K562 (cell line): ENCODE results near the gene ADORA1. TPM values are rescaled to one million over a fixed set of nuclear protein-coding genes. Genes with fewer than 3 reads are reported as not detected.

ENCODE experiments used
- ATAC-seq: fragments of 200-7000 bp; cut with Tn5 transposase; 3 replicates; pipeline ENCODE4 v1.9.1; 2020; ENCODE audit warnings: moderate library complexity
- BruUV-seq: library from RNA; stranded (reverse); fragments of 400-500 nt; replicated peaks from 2 replicates; lab custom pipeline; 2021; lab: Mats Ljungman, UMichigan
- CTCF ChIA-PET: fragments of 300-600 bp; formaldehyde crosslinking; extraction: SDS; loops from one replicate; lab custom pipeline; 2021; ENCODE audit warnings: low intra/inter-chr PET ratio; lab: Yijun Ruan, JAX
- POLR2A ChIA-PET: fragments of 300-600, 350-650 bp; sonication (Branson Sonifier 250); formaldehyde crosslinking; extraction: SDS; loops from one replicate; lab custom pipeline; 2021; ENCODE audit warnings: antibody characterized with exemption, inconsistent platforms; lab: Yijun Ruan, JAX
- DNase-seq, 4 experiments: peaks; one replicate each; pipeline versions ENCODE4 v3.0.0 to v3.0.0-alpha.2; 2011 to 2018; ENCODE audit warnings: low spot score in 3 of 4, mixed read lengths in 3 of 4; ENCODE audit errors: extremely low read depth in 1 of 4
- FAIRE-seq: peaks from 2 replicates; lab custom pipeline; 2011; peaks lifted over from hg19 to GRCh38; lab: Jason Lieb, UNC
- H2AFZ ChIP-seq: 2 replicates; pipeline ENCODE4 v1.6.0; 2011; ENCODE audit warnings: low read depth, low read length, control low read depth, inconsistent platforms
- H3K27ac ChIP-seq: fragments of 200-600 bp; 3 replicates; pipeline ENCODE4 v1.8.0; 2011; ENCODE audit warnings: low read depth, mild to moderate bottlenecking, control low read depth, inconsistent platforms, low read length, moderate library complexity, mixed read lengths; ENCODE audit errors: extremely low read depth
- H3K27me3 ChIP-seq, 2 experiments: fragments of 300-600 bp in 1 of 2; 2 replicates in 1 of 2; 3 replicates in 1 of 2; pipeline versions ENCODE4 v1.6.0 to v1.8.0; 2011; ENCODE audit warnings: inconsistent platforms in 2 of 2, low read length in 2 of 2, mild to moderate bottlenecking in 1 of 2, mixed read lengths in 1 of 2, moderate library complexity in 1 of 2; ENCODE audit not compliant: control insufficient read depth in 2 of 2, insufficient read depth in 2 of 2
- H3K36me3 ChIP-seq: fragments of 300-600 bp; 3 replicates; pipeline ENCODE4 v1.8.0; 2011; ENCODE audit warnings: mild to moderate bottlenecking, low read length, inconsistent platforms; ENCODE audit not compliant: control insufficient read depth, insufficient read depth
- H3K4me1 ChIP-seq, 2 experiments: fragments of 200-600 bp in 1 of 2; replicated peaks in 1 of 2; 2 replicates in 1 of 2; 3 replicates in 1 of 2; pipeline versions ENCODE4 v1.5.1 to v1.8.0; 2011; ENCODE audit warnings: inconsistent platforms in 2 of 2, low read length in 2 of 2, mild to moderate bottlenecking in 1 of 2, mixed read lengths in 1 of 2, moderate library complexity in 1 of 2; ENCODE audit not compliant: control insufficient read depth in 2 of 2, insufficient read depth in 2 of 2
- H3K4me2 ChIP-seq: 2 replicates; pipeline ENCODE4 v1.6.1; 2011; ENCODE audit warnings: low read length, control low read depth, inconsistent platforms, mixed read lengths; ENCODE audit not compliant: insufficient read depth
- H3K4me3 ChIP-seq: fragments of 200-600 bp; sonication (generic), shearing (Covaris generic); 2 replicates; pipeline ENCODE4 v1.5.1; 2016; ENCODE audit warnings: control low read depth, inconsistent platforms
- H3K79me2 ChIP-seq: fragments of 200-600 bp; 3 replicates; pipeline ENCODE4 v1.8.0; 2011; ENCODE audit warnings: low read length, inconsistent platforms; ENCODE audit not compliant: control insufficient read depth, insufficient read depth
- H3K9ac ChIP-seq, 2 experiments: 2 replicates each; pipeline versions ENCODE4 v1.6.0 to v1.6.1; 2011; ENCODE audit warnings: low read depth in 2 of 2, low read length in 2 of 2, control low read depth in 1 of 2, inconsistent platforms in 1 of 2, mild to moderate bottlenecking in 1 of 2, mixed read lengths in 1 of 2; ENCODE audit not compliant: insufficient read depth in 1 of 2
- H3K9me1 ChIP-seq: one replicate; pipeline ENCODE4 v1.6.0; 2011; ENCODE audit warnings: inconsistent platforms, mild to moderate bottlenecking, low read length, moderate library complexity; ENCODE audit not compliant: control insufficient read depth, insufficient read depth
- H3K9me3 ChIP-seq: replicated peaks from 2 replicates; pipeline ENCODE4 v1.5.1; 2011; ENCODE audit warnings: low read depth, low read length, inconsistent platforms; ENCODE audit not compliant: control insufficient read depth, insufficient read depth
- H4K20me1 ChIP-seq: replicated peaks from 2 replicates; pipeline ENCODE4 v1.6.1; 2011; ENCODE audit warnings: low read length, inconsistent platforms, mixed read lengths; ENCODE audit not compliant: control insufficient read depth, insufficient read depth
- ATF3 ChIP-seq, 2 experiments: fragments of 450-650 bp in 1 of 2; sonication (generic) in 1 of 2; formaldehyde crosslinking in 1 of 2; IDR thresholded peaks in 1 of 2; conservative IDR thresholded peaks in 1 of 2; 2 replicates each; pipeline versions ENCODE4 v1.6.1 to v1.8.1; 2016 to 2023; ENCODE audit warnings: mild to moderate bottlenecking in 2 of 2, moderate library complexity in 2 of 2, inconsistent platforms in 1 of 2, missing genetic modification reagents in 1 of 2
- CEBPB ChIP-seq: fragments of 450-650 bp; IDR thresholded peaks from 2 replicates; pipeline ENCODE4 v1.6.1; 2016; ENCODE audit warnings: missing genetic modification characterization, missing compliant biosample characterization
- CEBPG ChIP-seq, 3 experiments: fragments of 200-800 bp in 1 of 3; sonication (Bioruptor generic) in 1 of 3; sonication (generic) in 1 of 3; formaldehyde crosslinking in 1 of 3; IDR thresholded peaks in 2 of 3; conservative IDR thresholded peaks in 1 of 3; 2 replicates each; pipeline versions ENCODE4 v1.6.1 to v1.8.0; 2016 to 2022; ENCODE audit warnings: missing compliant biosample characterization in 2 of 3, missing genetic modification characterization in 2 of 3, mild to moderate bottlenecking in 1 of 3, missing genetic modification reagents in 1 of 3
- DACH1 ChIP-seq: fragments of 450-650 bp; IDR thresholded peaks from 2 replicates; pipeline ENCODE4 v1.6.1; 2018; ENCODE audit not compliant: partially characterized antibody
- JUNB ChIP-seq: fragments of 450-650 bp; formaldehyde crosslinking; conservative IDR thresholded peaks from 2 replicates; pipeline ENCODE4 v1.4.0; 2020; ENCODE audit warnings: mild to moderate bottlenecking
- MYC ChIP-seq, 2 experiments: fragments of 250-450 bp in 1 of 2; sonication (Bioruptor Pico) in 1 of 2; IDR thresholded peaks; 2 replicates each; pipeline versions ENCODE4 v1.5.1 to v1.6.1; 2012 to 2021; ENCODE audit warnings: low read depth in 2 of 2, borderline replicate concordance in 1 of 2, improper control_type of control experiment in 1 of 2, low read length in 1 of 2, mild to moderate bottlenecking in 1 of 2, moderate library complexity in 1 of 2
- TFE3 ChIP-seq: fragments of 450-650 bp; formaldehyde crosslinking; IDR thresholded peaks from 2 replicates; pipeline ENCODE4 v1.4.0; 2020; ENCODE audit warnings: mild to moderate bottlenecking, mixed read lengths
- in situ Hi-C: fragments of 300-500 bp; cut with MboI; formaldehyde crosslinking; loops from 4 replicates; pipeline ENCODE4 v1.15.0; 2018; ENCODE audit warnings: inconsistent platforms, mixed read lengths
- intact Hi-C: fragments of 100-400 bp; cut with micrococcal nuclease; formaldehyde crosslinking; loops from 2 replicates; pipeline ENCODE4 v1.14.2; 2022
- polyA plus RNA-seq, 8 experiments: library from polyadenylated mRNA; depleted of rRNA in 4 of 8; stranded (reverse) in 5 of 8; unstranded in 3 of 8; fragments of >200 nt; fragmentation: Nextera tagmentation in 2 of 8; fragmentation: Illumina TruSeq in 1 of 8; extraction: Ambion mirVana in 2 of 8; extraction: Trizol in 1 of 8; gene quantifications; 2 replicates each; pipeline versions ENCODE4 v1.2.1 to v1.2.3, GENCODE V29; 2011 to 2014; ENCODE audit warnings: inconsistent platforms in 1 of 8, missing spikeins in 1 of 8
- total RNA-seq, 7 experiments: library from RNA; depleted of rRNA in 6 of 7; stranded (reverse); fragments of >200 nt in 6 of 7; fragmentation: Illumina TruSeq in 2 of 7; extraction: Trizol in 2 of 7; gene quantifications; 2 replicates each; pipeline versions ENCODE4 v1.2.1 to v1.2.3, GENCODE V29; 2011 to 2021; ENCODE audit warnings: low replicate concordance in 1 of 7
- TF ChIP-seq, protein P1 (sequence below), 3 experiments: fragments of 200-800 bp in 1 of 3; sonication (Bioruptor generic) in 1 of 3; sonication (generic) in 1 of 3; formaldehyde crosslinking in 1 of 3; IDR thresholded peaks; 2 replicates each; pipeline versions ENCODE4 v1.6.1 to v1.8.0; 2016 to 2022; ENCODE audit warnings: mild to moderate bottlenecking in 2 of 3, missing compliant biosample characterization in 2 of 3, missing genetic modification characterization in 2 of 3, missing genetic modification reagents in 1 of 3
- TF ChIP-seq, protein P2 (sequence below): IDR thresholded peaks from 3 replicates; pipeline ENCODE4 v1.6.1; 2011; ENCODE audit warnings: borderline replicate concordance, mild to moderate bottlenecking, moderate library complexity; ENCODE audit not compliant: insufficient read length; ENCODE audit errors: extremely low read depth

Gene ADORA1
- total and polyA plus RNA-seq, 9 of the 15 experiments (the other 6 are each of a cell fraction or from before 2014, with no cell fraction given), result not detected

DNA sequence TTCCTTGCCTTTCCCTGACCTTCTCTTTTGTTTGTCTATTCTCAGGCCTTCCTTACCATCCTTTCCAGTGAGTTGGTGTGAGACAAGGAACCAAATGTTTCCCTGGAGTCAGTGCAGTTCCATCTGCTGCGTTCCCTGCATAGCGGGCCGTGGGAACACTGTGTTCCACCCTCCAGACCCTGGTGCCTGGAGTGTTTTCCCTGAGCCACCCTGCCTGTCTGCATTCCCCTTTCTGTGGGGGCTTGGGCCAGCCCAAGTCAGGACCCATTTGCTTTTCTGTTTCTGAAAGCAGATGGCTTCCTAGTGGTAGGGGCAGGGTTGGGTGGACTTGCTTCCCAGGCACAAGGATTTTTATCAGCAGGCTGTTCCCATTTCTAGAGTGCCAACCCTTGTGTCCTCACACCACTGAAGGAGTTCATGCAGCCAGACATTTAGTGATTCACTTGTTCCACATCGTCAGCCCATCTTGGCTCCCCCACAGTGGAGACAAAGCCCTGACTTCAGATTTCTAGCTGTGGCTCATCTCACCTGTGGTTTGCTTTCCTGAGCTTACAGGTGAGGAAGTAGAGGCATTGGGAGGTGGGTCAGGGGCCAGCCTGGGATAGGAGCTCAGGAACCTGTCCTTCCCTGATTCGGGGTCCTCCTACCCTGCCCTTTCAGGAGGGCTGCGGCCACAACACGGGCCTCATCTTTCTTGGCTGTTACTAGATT is 27.6 kb upstream of the ADORA1 start (continued):
- TF ChIP-seq MYC (IDR thresholded peaks at IDR 0.05; ENCODE audit: low read depth, low read length), result no peak
- no peak for TF ChIP-seq MYC (CRISPR knock-in tag; IDR thresholded peaks at IDR 0.05; ENCODE audit: borderline replicate concordance, low read depth)
- TF ChIP-seq JUNB (CRISPR knock-in tag), result no peak
- TF ChIP-seq, protein P1, sequence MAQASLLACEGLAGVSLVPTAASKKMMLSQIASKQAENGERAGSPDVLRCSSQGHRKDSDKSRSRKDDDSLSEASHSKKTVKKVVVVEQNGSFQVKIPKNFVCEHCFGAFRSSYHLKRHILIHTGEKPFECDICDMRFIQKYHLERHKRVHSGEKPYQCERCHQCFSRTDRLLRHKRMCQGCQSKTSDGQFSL (CRISPR knock-in tag; IDR thresholded peaks at IDR 0.05), result no peak
- TF ChIP-seq, protein P1 (tag; IDR thresholded peaks at IDR 0.05), result no peak

DNA sequence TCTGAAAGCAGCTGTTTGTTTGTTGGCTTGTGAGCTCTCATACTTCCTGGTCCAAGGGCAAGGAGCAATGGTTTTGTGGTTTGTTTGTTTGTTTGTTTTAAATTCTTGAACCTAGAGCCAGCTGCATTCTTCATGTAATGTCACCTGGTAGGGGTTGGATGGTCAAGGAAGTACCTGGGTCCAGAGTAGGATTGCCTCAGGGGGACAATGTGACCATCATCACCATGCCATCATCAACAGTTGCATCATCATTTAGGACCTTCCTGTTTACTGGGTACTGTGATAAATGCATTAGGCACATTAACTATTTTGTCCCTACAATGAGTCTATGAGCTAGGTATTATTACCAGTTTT is 27.0 kb upstream of the ADORA1 start:
- Histone ChIP-seq H3K4me3 (no peak overlapping the region), H3K79me2 (no peaks in the 10 kb centered on the region), H3K9me1 (no peaks in the 10 kb centered on the region), H3K27ac (no peak overlapping the region), H3K27me3 (peaks cover 13 to 23% of the 10 kb centered on the region in 2 experiments; a peak in 4 of 5 replicates), H3K9ac (no peak overlapping the region), H3K4me1 (no peaks in the 10 kb centered on the region), H4K20me1 (no peaks in the 10 kb centered on the region), H3K4me2 (no peak overlapping the region), H3K9me3 (no peaks in the 10 kb centered on the region), H3K36me3 (no peaks in the 10 kb centered on the region), H2AFZ (no peak overlapping the region)
- FAIRE-seq (no peak), ATAC-seq (no peak), DNase-seq (no peak)
- ChIA-PET CTCF (no interaction called here), POLR2A (interaction anchor here (0.6 to 1.0 kb wide), 2 partner anchors 21 to 61 kb away, joined by 3 to 4 read pairs; no protein-coding TSS in a partner anchor)
- intact Hi-C loops, result no loop called here
- in situ Hi-C loops, result no loop called here
- TF ChIP-seq CEBPG (CRISPR knock-in tag; IDR thresholded peaks at IDR 0.05) (no peak), CEBPG (tag; conservative IDR thresholded peaks at IDR 0.05 in 1 of 2, IDR thresholded peaks at IDR 0.05 in 1 of 2) (peak; percentile 50 to 72; a peak in 3 of 4 replicates), TFE3 (CRISPR knock-in tag) (no peak), CEBPB (tag) (peak; percentile 51; the same call in 1 of the 2 replicates), ATF3 (IDR thresholded peaks at IDR 0.05) (peak; percentile 86), ATF3 (CRISPR knock-in tag; conservative IDR thresholded peaks at IDR 0.05) (no peak), DACH1 (no peak)
- TF ChIP-seq, protein P2, sequence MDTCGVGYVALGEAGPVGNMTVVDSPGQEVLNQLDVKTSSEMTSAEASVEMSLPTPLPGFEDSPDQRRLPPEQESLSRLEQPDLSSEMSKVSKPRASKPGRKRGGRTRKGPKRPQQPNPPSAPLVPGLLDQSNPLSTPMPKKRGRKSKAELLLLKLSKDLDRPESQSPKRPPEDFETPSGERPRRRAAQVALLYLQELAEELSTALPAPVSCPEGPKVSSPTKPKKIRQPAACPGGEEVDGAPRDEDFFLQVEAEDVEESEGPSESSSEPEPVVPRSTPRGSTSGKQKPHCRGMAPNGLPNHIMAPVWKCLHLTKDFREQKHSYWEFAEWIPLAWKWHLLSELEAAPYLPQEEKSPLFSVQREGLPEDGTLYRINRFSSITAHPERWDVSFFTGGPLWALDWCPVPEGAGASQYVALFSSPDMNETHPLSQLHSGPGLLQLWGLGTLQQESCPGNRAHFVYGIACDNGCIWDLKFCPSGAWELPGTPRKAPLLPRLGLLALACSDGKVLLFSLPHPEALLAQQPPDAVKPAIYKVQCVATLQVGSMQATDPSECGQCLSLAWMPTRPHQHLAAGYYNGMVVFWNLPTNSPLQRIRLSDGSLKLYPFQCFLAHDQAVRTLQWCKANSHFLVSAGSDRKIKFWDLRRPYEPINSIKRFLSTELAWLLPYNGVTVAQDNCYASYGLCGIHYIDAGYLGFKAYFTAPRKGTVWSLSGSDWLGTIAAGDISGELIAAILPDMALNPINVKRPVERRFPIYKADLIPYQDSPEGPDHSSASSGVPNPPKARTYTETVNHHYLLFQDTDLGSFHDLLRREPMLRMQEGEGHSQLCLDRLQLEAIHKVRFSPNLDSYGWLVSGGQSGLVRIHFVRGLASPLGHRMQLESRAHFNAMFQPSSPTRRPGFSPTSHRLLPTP, result no peak
- no TSS peak for BruUV-seq
